GM12891 (cell line): ENCODE results near the gene BLM.

Experiments used
- PAX5 ChIP-seq: IDR thresholded peaks from 2 replicates; pipeline ENCODE4 v1.6.1; 2011; ENCODE audit warnings: low read length, moderate library complexity, mild to moderate bottlenecking; ENCODE audit not compliant: insufficient read depth, severe bottlenecking
- POLR2A ChIP-seq: IDR thresholded peaks from 2 replicates; pipeline ENCODE4 v1.6.1; 2011; ENCODE audit warnings: low read depth, low read length, control low read depth
- POLR2AphosphoS5 ChIP-seq: IDR thresholded peaks from 2 replicates; pipeline ENCODE4 v1.6.1; 2011; ENCODE audit warnings: low read depth, low read length, control low read depth
- POU2F2 ChIP-seq: IDR thresholded peaks from 2 replicates; pipeline ENCODE4 v1.6.1; 2011; ENCODE audit warnings: low read depth, mild to moderate bottlenecking, control low read depth, low read length, moderate library complexity
- SPI1 ChIP-seq: IDR thresholded peaks from 2 replicates; pipeline ENCODE4 v1.6.1; 2011; ENCODE audit warnings: low read depth, low read length, control low read depth
- TAF1 ChIP-seq: IDR thresholded peaks from 2 replicates; pipeline ENCODE4 v1.6.1; 2011; ENCODE audit warnings: low read depth, low read length, control low read depth

- TF ChIP-seq POLR2A = no peak
- no peak for TF ChIP-seq POLR2AphosphoS5
- no peak for TF ChIP-seq SPI1
- no peak for TF ChIP-seq PAX5
- no peak for TF ChIP-seq POU2F2
- no peak for TF ChIP-seq TAF1
Measured at GRCh38 chr15:90744759-90745402, 27.7 kb downstream of the BLM start.
